ENCODE data around the gene WDR27.
A peak's percentile ranks its signal among the peaks of the same experiment; 100 is the strongest.

The WDR27 gene

GRCh38 chr6:169411722-169412121 is 290.1 kb downstream of the WDR27 start:
- H3K4me3 ChIP-seq (ENCODE audit: insufficient read depth in 1 of 2, low read depth in 1 of 2, low read length in 2 of 2) = no peak overlapping the region
- H4K8ac ChIP-seq (ENCODE audit: low read length) = no peak overlapping the region
- H3K27ac ChIP-seq (ENCODE audit: low read length, poor library complexity, severe bottlenecking) = no peak overlapping the region
- H3K4me2 ChIP-seq (ENCODE audit: low read length, poor library complexity, severe bottlenecking) = no peak overlapping the region
- no peak for DNase-seq
- no peaks in the 10 kb centered on the region for H3K4me1 ChIP-seq (ENCODE audit: control insufficient read depth, insufficient read depth, low read depth, low read length)
- no peak overlapping the region for H3K14ac ChIP-seq (ENCODE audit: low read length in 2 of 2)
- H2AFZ ChIP-seq (ENCODE audit: low read depth, low read length) = no peak overlapping the region
- H3K9ac ChIP-seq (ENCODE audit: low read length) = no peak overlapping the region
- H2AK5ac ChIP-seq (ENCODE audit: low read length, severe bottlenecking) = no peak overlapping the region
- H3K9me3 ChIP-seq (ENCODE audit: control insufficient read depth, low read length) = peaks cover 53% of the 10 kb centered on the region
- no peak overlapping the region for H4K91ac ChIP-seq (ENCODE audit: low read length)
- H2BK120ac ChIP-seq (ENCODE audit: low read depth, low read length) = no peak overlapping the region
- no peak overlapping the region for H3K23ac ChIP-seq (ENCODE audit: low read length in 2 of 2)
- no peak overlapping the region for H3K4ac ChIP-seq (ENCODE audit: low read depth in 1 of 2, low read length in 2 of 2)
- 72% methylated on average over 5 of the region's 5 CpGs for WGBS
- no peaks in the 10 kb centered on the region for H3K27me3 ChIP-seq (ENCODE audit: control insufficient read depth in 1 of 2, insufficient read depth in 1 of 2, low read length in 2 of 2)
- H3K18ac ChIP-seq (ENCODE audit: low read depth in 1 of 2, low read length in 2 of 2) = no peak overlapping the region
- no peaks in the 10 kb centered on the region for H3K79me1 ChIP-seq (replicated peaks; ENCODE audit: low read length, poor library complexity, severe bottlenecking)
- no peak overlapping the region for H2BK15ac ChIP-seq (ENCODE audit: low read depth, poor library complexity, severe bottlenecking)
- H3K36me3 ChIP-seq (ENCODE audit: control insufficient read depth in 1 of 2, insufficient read depth in 2 of 2, low read depth in 1 of 2, low read length in 2 of 2) = no peaks in the 10 kb centered on the region
- H2BK5ac ChIP-seq (ENCODE audit: low read depth, low read length, poor library complexity, severe bottlenecking) = no peak overlapping the region
- no peak overlapping the region for H2BK12ac ChIP-seq (ENCODE audit: low read length in 2 of 2)

GRCh38 chr6:169411296-169411695 is 290.5 kb downstream of the WDR27 start:
- H3K79me1 ChIP-seq (replicated peaks; ENCODE audit: low read length, poor library complexity, severe bottlenecking) = no peaks in the 10 kb centered on the region
- no peak overlapping the region for H2AFZ ChIP-seq (ENCODE audit: low read depth, low read length)
- H3K23ac ChIP-seq (ENCODE audit: low read length in 2 of 2) = no peak overlapping the region
- 85% methylated on average over 9 of the region's 9 CpGs for WGBS
- H4K91ac ChIP-seq (ENCODE audit: low read length) = no peak overlapping the region
- no peak overlapping the region for H3K18ac ChIP-seq (ENCODE audit: low read depth in 1 of 2, low read length in 2 of 2)
- H3K4me1 ChIP-seq (ENCODE audit: control insufficient read depth, insufficient read depth, low read depth, low read length) = no peaks in the 10 kb centered on the region
- no peak overlapping the region for H2BK12ac ChIP-seq (ENCODE audit: low read length in 2 of 2)
- no peak overlapping the region for H3K4me3 ChIP-seq (ENCODE audit: insufficient read depth in 1 of 2, low read depth in 1 of 2, low read length in 2 of 2)
- no peak overlapping the region for H4K8ac ChIP-seq (ENCODE audit: low read length)
- no peaks in the 10 kb centered on the region for H3K36me3 ChIP-seq (ENCODE audit: control insufficient read depth in 1 of 2, insufficient read depth in 2 of 2, low read depth in 1 of 2, low read length in 2 of 2)
- H3K14ac ChIP-seq (ENCODE audit: low read length in 2 of 2) = no peak overlapping the region
- H2AK5ac ChIP-seq (ENCODE audit: low read length, severe bottlenecking) = no peak overlapping the region
- H3K4ac ChIP-seq (ENCODE audit: low read depth in 1 of 2, low read length in 2 of 2) = no peak overlapping the region
- H2BK120ac ChIP-seq (ENCODE audit: low read depth, low read length) = no peak overlapping the region
- no peaks in the 10 kb centered on the region for H3K27me3 ChIP-seq (ENCODE audit: control insufficient read depth in 1 of 2, insufficient read depth in 1 of 2, low read length in 2 of 2)
- peaks cover 49% of the 10 kb centered on the region for H3K9me3 ChIP-seq (ENCODE audit: control insufficient read depth, low read length)
- no peak for DNase-seq
- H3K9ac ChIP-seq (ENCODE audit: low read length) = no peak overlapping the region
- H2BK5ac ChIP-seq (ENCODE audit: low read depth, low read length, poor library complexity, severe bottlenecking) = no peak overlapping the region
- no peak overlapping the region for H3K4me2 ChIP-seq (ENCODE audit: low read length, poor library complexity, severe bottlenecking)
- no peak overlapping the region for H2BK15ac ChIP-seq (ENCODE audit: low read depth, poor library complexity, severe bottlenecking)
- H3K27ac ChIP-seq (ENCODE audit: low read length, poor library complexity, severe bottlenecking) = no peak overlapping the region

GRCh38 chr6:169409742-169410312 is 292.0 kb downstream of the WDR27 start:
- WGBS = 75% methylated on average over 2 of the region's 4 CpGs
- H3K9ac ChIP-seq (ENCODE audit: low read length) = no peak overlapping the region
- no peak overlapping the region for H2BK15ac ChIP-seq (ENCODE audit: low read depth, poor library complexity, severe bottlenecking)
- H3K18ac ChIP-seq (ENCODE audit: low read depth in 1 of 2, low read length in 2 of 2) = no peak overlapping the region
- no peak overlapping the region for H4K8ac ChIP-seq (ENCODE audit: low read length)
- H3K23ac ChIP-seq (ENCODE audit: low read length in 2 of 2) = no peak overlapping the region
- H3K36me3 ChIP-seq (ENCODE audit: control insufficient read depth in 1 of 2, insufficient read depth in 2 of 2, low read depth in 1 of 2, low read length in 2 of 2) = no peaks in the 10 kb centered on the region
- H2BK5ac ChIP-seq (ENCODE audit: low read depth, low read length, poor library complexity, severe bottlenecking) = no peak overlapping the region
- no peak overlapping the region for H2BK12ac ChIP-seq (ENCODE audit: low read length in 2 of 2)
- no peak for DNase-seq
- no peak overlapping the region for H3K27ac ChIP-seq (ENCODE audit: low read length, poor library complexity, severe bottlenecking)
- H3K4me1 ChIP-seq (ENCODE audit: control insufficient read depth, insufficient read depth, low read depth, low read length) = no peaks in the 10 kb centered on the region
- H2BK120ac ChIP-seq (ENCODE audit: low read depth, low read length) = no peak overlapping the region
- no peak overlapping the region for H2AFZ ChIP-seq (ENCODE audit: low read depth, low read length)
- peaks cover 35% of the 10 kb centered on the region for H3K9me3 ChIP-seq (ENCODE audit: control insufficient read depth, low read length)
- H3K27me3 ChIP-seq (ENCODE audit: control insufficient read depth in 1 of 2, insufficient read depth in 1 of 2, low read length in 2 of 2) = no peaks in the 10 kb centered on the region
- H3K4ac ChIP-seq (ENCODE audit: low read depth in 1 of 2, low read length in 2 of 2) = no peak overlapping the region
- no peak overlapping the region for H4K91ac ChIP-seq (ENCODE audit: low read length)
- H3K4me3 ChIP-seq (ENCODE audit: insufficient read depth in 1 of 2, low read depth in 1 of 2, low read length in 2 of 2) = no peak overlapping the region
- H3K79me1 ChIP-seq (replicated peaks; ENCODE audit: low read length, poor library complexity, severe bottlenecking) = no peaks in the 10 kb centered on the region
- H3K14ac ChIP-seq (ENCODE audit: low read length in 2 of 2) = no peak overlapping the region
- no peak overlapping the region for H2AK5ac ChIP-seq (ENCODE audit: low read length, severe bottlenecking)
- H3K4me2 ChIP-seq (ENCODE audit: low read length, poor library complexity, severe bottlenecking) = no peak overlapping the region

- Histone ChIP-seq H4K91ac (ENCODE audit: low read length) (no peak overlapping the region), H3K14ac (ENCODE audit: low read length in 2 of 2) (no peak overlapping the region), H3K4ac (ENCODE audit: low read depth in 1 of 2, low read length in 2 of 2) (no peak overlapping the region), H3K4me2 (ENCODE audit: low read length, poor library complexity, severe bottlenecking) (no peak overlapping the region), H3K9me3 (ENCODE audit: control insufficient read depth, low read length) (peaks cover 13% of the 10 kb centered on the region), H4K8ac (ENCODE audit: low read length) (no peak overlapping the region), H3K18ac (ENCODE audit: low read depth in 1 of 2, low read length in 2 of 2) (no peak overlapping the region), H2BK15ac (ENCODE audit: low read depth, poor library complexity, severe bottlenecking) (no peak overlapping the region), H2BK120ac (ENCODE audit: low read depth, low read length) (no peak overlapping the region), H3K36me3 (ENCODE audit: control insufficient read depth in 1 of 2, insufficient read depth in 2 of 2, low read depth in 1 of 2, low read length in 2 of 2) (no peaks in the 10 kb centered on the region), H3K79me1 (replicated peaks; ENCODE audit: low read length, poor library complexity, severe bottlenecking) (no peaks in the 10 kb centered on the region), H3K4me1 (ENCODE audit: control insufficient read depth, insufficient read depth, low read depth, low read length) (no peaks in the 10 kb centered on the region), H2BK5ac (ENCODE audit: low read depth, low read length, poor library complexity, severe bottlenecking) (no peak overlapping the region), H3K27me3 (ENCODE audit: control insufficient read depth in 1 of 2, insufficient read depth in 1 of 2, low read length in 2 of 2) (no peaks in the 10 kb centered on the region), H2BK12ac (ENCODE audit: low read length in 2 of 2) (no peak overlapping the region), H3K23ac (ENCODE audit: low read length in 2 of 2) (no peak overlapping the region), H3K9ac (ENCODE audit: low read length) (peak overlapping the region; percentile 83), H3K4me3 (ENCODE audit: insufficient read depth in 1 of 2, low read depth in 1 of 2, low read length in 2 of 2) (peak overlapping the region in 1 of 2 experiments; percentile 23), H3K27ac (ENCODE audit: low read length, poor library complexity, severe bottlenecking) (no peak overlapping the region), H2AFZ (ENCODE audit: low read depth, low read length) (no peak overlapping the region), H2AK5ac (ENCODE audit: low read length, severe bottlenecking) (no peak overlapping the region)
- 83% methylated on average over 1 of the region's 5 CpGs for WGBS
- no peak for DNase-seq
These were observed 294.5 kb downstream of the WDR27 start for GRCh38 chr6:169407325-169407724.
